Fibroblast of lung (primary cell): ENCODE data around the gene CD7. TPM values are rescaled to one million over a fixed set of nuclear protein-coding genes. Genes with fewer than 3 reads are reported as not detected.

Source experiments
- DNase-seq, 2 donors: peaks; one replicate each; pipeline versions ENCODE4 v3.0.0 to v3.0.0-alpha.2; 2010; ENCODE audit warnings: low read depth in 2 of 2
- H2AFZ ChIP-seq: 2 replicates; pipeline ENCODE4 v1.5.1; 2012; ENCODE audit warnings: low read length, control low read depth, inconsistent platforms
- H3K27ac ChIP-seq: 2 replicates; pipeline ENCODE4 v1.5.1; 2011; ENCODE audit warnings: low read length, control low read depth; ENCODE audit not compliant: insufficient read depth
- H3K27me3 ChIP-seq: 2 replicates; pipeline ENCODE4 v1.5.1; 2011; ENCODE audit warnings: mild to moderate bottlenecking, low read length; ENCODE audit not compliant: control insufficient read depth, insufficient read depth
- H3K36me3 ChIP-seq: 2 replicates; pipeline ENCODE4 v1.5.1; 2011; ENCODE audit warnings: low read length; ENCODE audit not compliant: control insufficient read depth, insufficient read depth
- H3K4me1 ChIP-seq: 2 replicates; pipeline ENCODE4 v1.5.1; 2011; ENCODE audit warnings: low read length; ENCODE audit not compliant: control insufficient read depth, insufficient read depth; ENCODE audit errors: extremely low read depth
- H3K4me2 ChIP-seq: 2 replicates; pipeline ENCODE4 v1.5.1; 2011; ENCODE audit warnings: low read length, control low read depth; ENCODE audit not compliant: insufficient read depth; ENCODE audit errors: extremely low read depth
- H3K4me3 ChIP-seq, 4 experiments: fragments of 200-600 bp in 1 of 4; sonication (generic) in 1 of 4; replicated peaks in 1 of 4; 2 replicates each; pipeline ENCODE4 v1.5.1; 2011 to 2016; ENCODE audit warnings: low read length in 4 of 4, low read depth in 3 of 4, mild to moderate bottlenecking in 3 of 4, control low read depth in 2 of 4, inconsistent platforms in 1 of 4, mixed read lengths in 1 of 4; ENCODE audit not compliant: insufficient read depth in 1 of 4; ENCODE audit errors: control extremely low read depth in 1 of 4
- H3K79me2 ChIP-seq: 2 replicates; pipeline ENCODE4 v1.5.1; 2012; ENCODE audit warnings: mild to moderate bottlenecking, low read length, inconsistent platforms; ENCODE audit not compliant: control insufficient read depth, insufficient read depth
- H3K9ac ChIP-seq: 2 replicates; pipeline ENCODE4 v1.5.1; 2011; ENCODE audit warnings: mild to moderate bottlenecking, low read length, control low read depth; ENCODE audit not compliant: insufficient read depth
- H3K9me3 ChIP-seq: 2 replicates; pipeline ENCODE4 v1.5.1; 2012; ENCODE audit warnings: low read depth, low read length; ENCODE audit not compliant: control insufficient read depth, insufficient read depth
- H4K20me1 ChIP-seq: 2 replicates; pipeline ENCODE4 v1.5.1; 2011; ENCODE audit warnings: low read length; ENCODE audit not compliant: control insufficient read depth, insufficient read depth; ENCODE audit errors: extremely low read depth
- CTCF ChIP-seq, 2 donors: IDR thresholded peaks in 1 of 2; conservative IDR thresholded peaks in 1 of 2; 1 replicate in 1 of 2; 2 replicates in 1 of 2; pipeline ENCODE4 v1.5.1; 2011 to 2012; ENCODE audit warnings: low read length in 2 of 2, control low read depth in 1 of 2, inconsistent platforms in 1 of 2, low read depth in 1 of 2, mild to moderate bottlenecking in 1 of 2
- EZH2 ChIP-seq: IDR thresholded peaks from 2 replicates; pipeline ENCODE4 v1.5.1; 2012; ENCODE audit warnings: low read length, control low read depth, mild to moderate bottlenecking; ENCODE audit errors: missing control alignments
- polyA plus RNA-seq, 2 donors: library from polyadenylated mRNA; depleted of rRNA in 1 of 2; stranded (reverse) in 1 of 2; unstranded in 1 of 2; fragments of >200 nt; gene quantifications; 2 replicates each; pipeline ENCODE4 v1.2.1, GENCODE V29; 2011 to 2012; ENCODE audit warnings: missing spikeins in 1 of 2
- total RNA-seq: library from RNA; depleted of rRNA; stranded (reverse); fragments of >200 nt; gene quantifications from 2 replicates; pipeline ENCODE4 v1.2.1, GENCODE V29; 2014

CD7 gene
- total and polyA plus RNA-seq, 2 donors (not counting 1 experiment from before 2014, with no cell fraction given) = 0.17 TPM; not detected in 1

DNA sequence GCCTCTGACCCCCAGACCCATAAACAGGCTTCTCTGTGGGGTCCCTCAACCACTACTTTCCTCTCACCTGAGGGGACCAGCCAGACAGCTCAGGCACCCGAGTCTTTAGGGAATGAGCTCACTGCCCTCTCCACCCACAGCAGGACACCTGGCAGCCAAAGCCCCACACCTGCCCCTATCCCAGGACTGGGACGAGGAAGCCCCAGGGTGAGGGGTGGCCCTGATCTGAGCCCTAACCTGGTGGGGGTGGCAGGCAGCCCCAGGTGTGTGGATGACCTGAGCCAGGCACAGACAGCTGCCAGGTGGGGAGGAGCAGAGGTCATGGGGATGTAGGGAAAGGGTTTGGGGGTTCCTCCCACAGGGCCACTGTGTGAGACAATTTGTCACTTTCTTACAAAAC, 40.0 kb upstream of the CD7 start:
- Histone ChIP-seq H2AFZ (no peak overlapping the region), H3K27me3 (peaks cover 14% of the 10 kb centered on the region), H3K4me2 (no peak overlapping the region), H3K27ac (no peak overlapping the region), H4K20me1 (no peaks in the 10 kb centered on the region), H3K36me3 (no peaks in the 10 kb centered on the region), H3K9me3 (no peaks in the 10 kb centered on the region), H3K79me2 (no peaks in the 10 kb centered on the region), H3K4me1 (peaks cover 5% of the 10 kb centered on the region), H3K9ac (no peak overlapping the region), H3K4me3 (no peak overlapping the region)
- TF ChIP-seq CTCF (conservative IDR thresholded peaks at IDR 0.05 in 1 of 2, IDR thresholded peaks at IDR 0.05 in 1 of 2; ENCODE audit: low read depth in 1 of 2, low read length in 2 of 2) (no peak), EZH2 (no peak)
- no peak for DNase-seq

- H3K4me1 ChIP-seq = peaks cover 5% of the 10 kb centered on the region
- H2AFZ ChIP-seq = no peak overlapping the region
- no peaks in the 10 kb centered on the region for H4K20me1 ChIP-seq
- H3K4me3 ChIP-seq = no peak overlapping the region
- DNase-seq = no peak
- no peak for TF ChIP-seq CTCF (conservative IDR thresholded peaks at IDR 0.05 in 1 of 2, IDR thresholded peaks at IDR 0.05 in 1 of 2; ENCODE audit: low read depth in 1 of 2, low read length in 2 of 2)
- no peak for TF ChIP-seq EZH2
- H3K79me2 ChIP-seq = no peaks in the 10 kb centered on the region
- H3K4me2 ChIP-seq = no peak overlapping the region
- peaks cover 14% of the 10 kb centered on the region for H3K27me3 ChIP-seq
- H3K36me3 ChIP-seq = no peaks in the 10 kb centered on the region
- H3K27ac ChIP-seq = no peak overlapping the region
- no peak overlapping the region for H3K9ac ChIP-seq
- no peaks in the 10 kb centered on the region for H3K9me3 ChIP-seq
Observed at GRCh38 chr17:82356845-82357355, 39.5 kb upstream of the CD7 start.

- peak in 1 of 2 donors; percentile 63 for DNase-seq
- H3K9ac ChIP-seq = no peak overlapping the region
- H3K4me3 ChIP-seq = no peak overlapping the region
- no peaks in the 10 kb centered on the region for H3K9me3 ChIP-seq
- no peaks in the 10 kb centered on the region for H3K79me2 ChIP-seq
- no peak overlapping the region for H2AFZ ChIP-seq
- H3K27ac ChIP-seq = no peak overlapping the region
- peaks cover 14% of the 10 kb centered on the region for H3K27me3 ChIP-seq
- no peak overlapping the region for H3K4me2 ChIP-seq
- H3K36me3 ChIP-seq = no peaks in the 10 kb centered on the region
- TF ChIP-seq EZH2 (no peak), CTCF (conservative IDR thresholded peaks at IDR 0.05 in 1 of 2, IDR thresholded peaks at IDR 0.05 in 1 of 2; ENCODE audit: low read depth in 1 of 2, low read length in 2 of 2) (no peak)
- H4K20me1 ChIP-seq = no peaks in the 10 kb centered on the region
- peaks cover 5% of the 10 kb centered on the region for H3K4me1 ChIP-seq
Observed at GRCh38 chr17:82355770-82356427, 38.5 kb upstream of the CD7 start.
